ENCODE data around the gene PIEZO2. TPM values are rescaled to one million over a fixed set of nuclear protein-coding genes. Genes with fewer than 3 reads are reported as not detected.
"Not testable (repeated sequence)": the region's sequence is repeated elsewhere in the genome, so short reads cannot be mapped to it uniquely, and the experiment has no call there.

PIEZO2 gene
- total RNA-seq, 1 donor from 2014 or later: 20.4 TPM

DNA sequence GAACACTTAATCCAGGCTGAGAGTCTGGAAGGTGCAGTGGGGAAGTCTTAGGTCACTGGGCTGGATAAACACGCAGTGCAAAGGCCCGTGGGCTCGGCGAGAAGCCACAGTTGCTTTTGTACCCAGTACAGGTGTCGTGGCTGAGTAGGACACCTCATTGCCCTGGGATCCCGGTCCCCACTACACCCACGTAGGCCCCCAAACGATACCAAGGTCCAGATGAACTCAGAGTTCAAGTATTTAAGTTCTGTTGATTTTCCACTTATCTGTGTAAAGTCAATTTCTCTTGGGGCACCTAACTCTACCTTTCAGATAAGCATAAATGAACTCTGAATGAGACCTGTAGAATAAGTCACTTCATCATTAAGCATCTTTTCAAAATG is 302.0 kb downstream of the PIEZO2 start:
- no peaks in the 10 kb centered on the region for H3K27me3 ChIP-seq
- no peak overlapping the region for H3K27ac ChIP-seq
- no peak overlapping the region for H3K4me3 ChIP-seq
- TF ChIP-seq, protein P1, sequence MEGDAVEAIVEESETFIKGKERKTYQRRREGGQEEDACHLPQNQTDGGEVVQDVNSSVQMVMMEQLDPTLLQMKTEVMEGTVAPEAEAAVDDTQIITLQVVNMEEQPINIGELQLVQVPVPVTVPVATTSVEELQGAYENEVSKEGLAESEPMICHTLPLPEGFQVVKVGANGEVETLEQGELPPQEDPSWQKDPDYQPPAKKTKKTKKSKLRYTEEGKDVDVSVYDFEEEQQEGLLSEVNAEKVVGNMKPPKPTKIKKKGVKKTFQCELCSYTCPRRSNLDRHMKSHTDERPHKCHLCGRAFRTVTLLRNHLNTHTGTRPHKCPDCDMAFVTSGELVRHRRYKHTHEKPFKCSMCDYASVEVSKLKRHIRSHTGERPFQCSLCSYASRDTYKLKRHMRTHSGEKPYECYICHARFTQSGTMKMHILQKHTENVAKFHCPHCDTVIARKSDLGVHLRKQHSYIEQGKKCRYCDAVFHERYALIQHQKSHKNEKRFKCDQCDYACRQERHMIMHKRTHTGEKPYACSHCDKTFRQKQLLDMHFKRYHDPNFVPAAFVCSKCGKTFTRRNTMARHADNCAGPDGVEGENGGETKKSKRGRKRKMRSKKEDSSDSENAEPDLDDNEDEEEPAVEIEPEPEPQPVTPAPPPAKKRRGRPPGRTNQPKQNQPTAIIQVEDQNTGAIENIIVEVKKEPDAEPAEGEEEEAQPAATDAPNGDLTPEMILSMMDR (IDR thresholded peaks at IDR 0.05): no peak
- H3K9me3 ChIP-seq: no peaks in the 10 kb centered on the region
- no peaks in the 10 kb centered on the region for H3K4me1 ChIP-seq
- DNase-seq (no peak), ATAC-seq (no peak)
- intact Hi-C loops (cut with DNase I): no loop called here
- H3K36me3 ChIP-seq: no peaks in the 10 kb centered on the region

DNA sequence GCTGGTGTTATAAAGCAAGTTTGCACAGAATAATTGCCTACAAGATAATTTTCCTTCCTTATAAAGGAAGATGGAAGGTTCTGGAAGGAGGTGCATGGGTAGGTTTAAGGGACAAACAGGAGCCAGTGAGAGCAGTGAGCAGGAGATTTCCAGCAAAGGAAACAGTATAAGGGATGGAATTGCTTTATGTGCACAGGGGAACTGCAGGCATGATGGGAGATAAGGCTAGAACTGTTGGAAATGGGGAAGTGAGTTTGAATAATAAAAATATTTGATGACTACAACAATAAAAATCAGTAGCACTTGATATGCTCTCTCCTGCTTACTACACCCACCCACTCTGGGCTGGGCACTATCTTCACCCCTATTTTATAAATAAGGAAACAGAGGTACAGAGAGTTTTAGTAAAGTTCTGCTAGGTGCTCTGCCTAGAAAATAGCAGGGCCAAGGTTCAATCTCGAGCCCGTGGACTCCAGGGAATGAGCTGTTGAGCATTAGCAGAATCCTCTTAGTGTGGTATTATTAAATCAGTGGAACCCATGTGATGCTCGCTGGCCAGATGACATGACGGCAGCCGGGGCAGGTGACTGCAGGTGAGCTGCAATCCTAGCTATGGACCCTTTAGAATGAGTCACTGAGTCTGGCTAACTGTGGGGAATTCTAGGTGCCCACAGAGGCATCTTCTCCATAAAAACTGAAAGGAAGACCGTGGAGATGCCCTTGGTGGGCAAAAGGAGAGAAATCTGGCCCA is 302.5 kb downstream of the PIEZO2 start:
- intact Hi-C loops (cut with DNase I): no loop called here
- TF ChIP-seq, protein P1 (IDR thresholded peaks at IDR 0.05): no peak
- H3K4me1 ChIP-seq: no peaks in the 10 kb centered on the region
- H3K4me3 ChIP-seq: no peak overlapping the region
- no peak overlapping the region for H3K27ac ChIP-seq
- H3K9me3 ChIP-seq: no peaks in the 10 kb centered on the region
- DNase-seq (no peak), ATAC-seq (no peak)
- no peaks in the 10 kb centered on the region for H3K36me3 ChIP-seq
- no peaks in the 10 kb centered on the region for H3K27me3 ChIP-seq

DNA sequence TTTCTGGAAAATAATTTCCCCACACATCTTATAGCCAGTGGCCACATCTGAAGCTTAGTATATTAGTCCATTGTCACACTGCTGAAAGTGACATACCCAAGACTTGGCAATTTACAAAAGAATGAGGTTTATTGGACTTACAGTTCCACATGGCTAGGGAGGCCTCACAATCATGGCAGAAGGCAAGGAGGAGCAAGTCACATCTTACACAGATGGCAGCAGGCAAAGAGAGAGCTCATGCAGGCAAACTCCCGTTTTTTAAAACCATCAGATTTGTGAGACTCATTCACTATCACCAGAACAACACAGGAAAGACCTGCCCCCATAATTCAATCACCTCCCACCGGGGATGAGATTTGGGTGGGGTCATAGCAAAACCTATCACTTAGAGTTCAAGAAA is 303.3 kb downstream of the PIEZO2 start:
- H3K27me3 ChIP-seq; H3K4me1 ChIP-seq; H3K9me3 ChIP-seq; intact Hi-C loops (cut with DNase I); DNase-seq; H3K36me3 ChIP-seq; H3K27ac ChIP-seq; ATAC-seq; H3K4me3 ChIP-seq: not testable (repeated sequence)

DNA sequence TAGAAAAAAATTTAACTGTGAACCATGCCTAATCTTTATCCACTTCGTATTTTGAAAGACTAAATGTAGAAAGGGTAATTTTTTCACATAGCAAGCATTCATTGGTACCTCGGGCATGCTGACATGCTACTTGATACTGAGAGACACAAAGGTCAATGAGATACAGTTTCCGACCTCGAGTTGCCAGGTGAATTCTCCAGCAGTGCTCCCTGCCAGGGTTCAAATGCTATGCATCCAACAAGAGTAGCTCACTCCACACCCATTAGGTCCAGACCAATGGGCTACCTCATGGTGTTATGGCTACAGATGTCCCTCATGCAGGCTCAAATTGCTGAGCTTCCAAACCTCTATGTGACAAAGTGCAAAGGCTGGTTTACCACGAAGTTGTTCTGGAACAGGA is 305.8 kb downstream of the PIEZO2 start:
- no peak for DNase-seq
- Histone ChIP-seq H3K27ac (no peak overlapping the region), H3K4me3 (no peak overlapping the region), H3K36me3 (no peaks in the 10 kb centered on the region), H3K9me3 (no peaks in the 10 kb centered on the region), H3K4me1 (no peaks in the 10 kb centered on the region), H3K27me3 (no peaks in the 10 kb centered on the region)
- intact Hi-C loops (cut with DNase I): no loop called here
- TF ChIP-seq, protein P1 (IDR thresholded peaks at IDR 0.05): no peak
- ATAC-seq: no peak

DNA sequence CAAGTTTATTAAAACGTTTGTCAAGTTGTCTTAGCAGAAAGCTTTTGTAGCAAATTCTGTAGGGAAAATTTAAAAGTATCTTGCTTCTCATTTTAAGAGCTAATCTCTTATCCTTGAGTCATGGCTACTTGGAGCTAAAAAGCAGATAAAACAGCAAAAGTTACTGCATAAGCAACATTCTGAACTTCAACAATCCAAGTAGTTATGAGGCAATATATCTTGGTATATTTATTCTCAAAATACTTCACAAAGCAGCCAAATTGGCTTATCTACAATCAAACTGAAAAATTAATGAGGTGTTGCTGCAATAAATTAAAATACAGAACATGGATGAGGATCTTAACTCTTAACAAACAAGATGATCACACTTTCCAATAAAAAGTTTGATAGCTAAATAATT is 306.5 kb downstream of the PIEZO2 start:
- ATAC-seq (no peak), DNase-seq (no peak)
- H3K4me3 ChIP-seq: no peak overlapping the region
- intact Hi-C loops (cut with DNase I): no loop called here
- no peaks in the 10 kb centered on the region for H3K4me1 ChIP-seq
- no peaks in the 10 kb centered on the region for H3K9me3 ChIP-seq
- H3K27me3 ChIP-seq: no peaks in the 10 kb centered on the region
- TF ChIP-seq, protein P1 (IDR thresholded peaks at IDR 0.05): no peak
- peak overlapping the region; percentile 27 for H3K27ac ChIP-seq
- no peaks in the 10 kb centered on the region for H3K36me3 ChIP-seq

DNA sequence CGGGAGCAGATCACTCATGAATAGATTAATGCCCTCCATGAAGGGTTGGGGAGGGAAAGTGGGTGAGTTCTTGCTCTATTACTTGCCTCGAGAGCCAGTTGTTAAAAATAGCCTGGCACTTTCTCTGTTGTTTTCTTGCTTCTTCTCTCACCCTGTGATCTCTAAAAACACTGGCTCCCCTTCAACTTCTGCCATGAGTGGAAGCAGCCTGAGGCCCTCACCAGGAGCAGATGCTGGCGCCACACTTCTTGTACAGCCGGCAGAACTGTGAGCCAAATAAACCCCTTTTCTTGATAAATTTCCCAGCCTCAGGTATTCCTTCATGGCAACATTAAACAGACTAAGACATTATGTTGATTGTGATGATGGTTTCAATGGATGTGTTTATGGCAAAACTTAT is 307.0 kb downstream of the PIEZO2 start:
- intact Hi-C loops (cut with DNase I): no loop called here
- no peak for ATAC-seq
- Histone ChIP-seq H3K9me3 (no peaks in the 10 kb centered on the region), H3K4me1 (no peaks in the 10 kb centered on the region), H3K36me3 (no peaks in the 10 kb centered on the region), H3K4me3 (no peak overlapping the region), H3K27ac (peak overlapping the region; percentile 27), H3K27me3 (no peaks in the 10 kb centered on the region)
- no peak for DNase-seq
- TF ChIP-seq, protein P1 (IDR thresholded peaks at IDR 0.05): no peak

Measured in upper lobe of right lung (tissue), 1 donor.